NCI-H226 (cell line): Measurements from ENCODE around the gene CHST15.
"Not testable (repeated sequence)": the region's sequence is repeated elsewhere in the genome, so short reads cannot be mapped to it uniquely, and the experiment has no call there.

Experiments used
- DNase-seq: peaks from one replicate; pipeline ENCODE4 v3.0.0-alpha.2; 2015

CHST15 gene

DNA sequence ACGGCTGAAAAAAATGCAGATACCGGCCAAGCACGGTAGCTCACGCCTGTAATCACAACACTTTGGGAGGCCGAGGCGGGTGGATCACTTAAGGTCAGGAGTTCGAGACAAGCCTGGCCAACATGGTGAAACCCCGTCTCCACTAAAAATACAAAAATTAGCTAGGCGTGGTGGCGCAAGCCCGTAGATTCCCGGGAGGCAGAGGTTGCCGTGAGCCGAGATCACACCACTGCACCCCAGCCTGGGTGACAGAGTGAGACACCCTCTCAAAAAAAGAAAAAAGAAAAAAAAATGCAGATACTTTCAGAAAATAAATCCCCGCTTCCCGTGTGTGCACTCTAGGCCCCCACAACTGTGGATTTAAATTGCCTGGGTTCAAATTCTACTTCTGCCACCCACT, 2.4 kb upstream of the CHST15 start:
- DNase-seq = not testable (repeated sequence)

DNA sequence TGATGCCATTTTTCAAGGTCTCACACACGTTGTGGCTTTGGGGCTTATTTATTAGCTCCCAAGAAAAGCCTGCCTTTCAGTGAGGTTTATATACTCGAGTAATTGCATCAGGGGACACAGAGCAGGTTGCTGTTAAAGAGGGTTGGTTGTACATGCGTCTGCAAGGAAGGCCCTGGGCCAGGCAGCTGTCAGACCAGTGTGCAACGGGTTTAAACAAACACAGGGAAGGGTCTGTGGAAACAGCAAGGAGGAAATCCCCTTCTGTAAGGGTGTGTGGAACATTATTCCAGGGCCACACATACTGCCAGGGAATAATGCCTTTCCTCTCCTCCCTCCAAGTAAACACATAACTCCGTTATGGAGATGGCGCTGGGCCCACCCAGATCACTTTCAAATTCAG, 1.7 kb upstream of the CHST15 start:
- DNase-seq = no peak

GRCh38 chr10:124094419-124094785, 1.0 kb upstream of the CHST15 start:
- no peak for DNase-seq

DNA sequence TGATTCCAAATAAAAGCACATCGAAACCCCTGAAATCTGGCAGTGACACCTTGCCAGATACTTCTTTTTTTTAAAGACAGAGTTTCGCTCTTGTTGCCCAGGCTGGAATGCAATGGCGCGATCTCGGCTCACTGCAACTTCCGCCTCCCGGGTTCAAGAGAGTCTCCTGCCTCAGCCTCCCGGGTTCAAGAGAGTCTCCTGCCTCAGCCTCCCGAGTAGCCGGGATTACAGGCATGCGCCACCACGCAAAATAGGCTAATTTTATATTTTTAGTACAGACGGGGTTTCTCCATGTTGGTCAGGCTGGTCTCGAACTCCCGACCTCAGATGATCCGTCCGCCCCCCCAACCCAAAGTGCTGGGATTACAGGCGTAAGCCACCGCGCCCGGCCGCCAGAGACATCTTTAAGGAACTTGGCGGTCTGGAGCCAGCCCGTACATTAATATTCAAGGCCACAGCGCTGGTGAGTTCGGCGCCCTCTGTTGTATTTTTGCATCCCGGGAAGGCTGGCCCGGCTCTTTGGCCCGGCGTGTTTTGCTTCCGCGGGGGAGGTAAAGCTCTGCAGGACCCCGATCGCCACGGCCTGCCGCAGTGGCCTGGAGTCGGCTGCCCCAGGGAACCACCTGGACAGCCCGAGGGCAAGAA, 498 bp upstream of the CHST15 start:
- DNase-seq = not testable (repeated sequence)

DNA sequence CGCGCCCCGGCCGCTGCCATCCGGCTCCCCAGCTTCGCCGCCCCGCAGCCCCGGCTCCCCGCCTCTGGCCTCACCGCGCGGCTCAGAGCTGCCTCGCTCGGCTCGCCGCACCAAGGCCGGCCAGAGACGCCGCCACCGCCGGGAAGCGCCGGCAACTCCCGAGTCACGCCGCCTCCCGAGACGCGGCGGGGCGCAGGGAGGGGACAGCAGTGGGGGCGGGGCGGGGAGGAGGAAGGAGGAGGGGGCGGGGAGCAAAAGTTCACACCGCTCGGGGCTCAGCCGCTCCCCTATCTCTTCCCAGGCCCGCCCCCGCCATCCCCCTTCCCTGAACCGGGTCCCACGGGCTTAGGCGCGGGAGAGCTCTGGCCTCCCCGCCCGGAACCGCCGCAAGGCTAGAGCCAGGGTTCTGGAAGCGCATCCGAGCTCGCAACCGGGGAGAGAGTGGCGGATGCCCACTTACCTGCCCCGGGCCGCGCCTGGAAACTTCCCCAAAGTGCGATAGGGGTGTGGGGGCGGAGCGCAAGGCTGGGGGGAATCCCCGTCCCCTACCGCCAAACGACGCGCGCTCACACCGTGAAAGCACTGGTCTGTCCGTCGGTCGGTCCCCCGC, 1.0 kb downstream of the CHST15 start:
- DNase-seq = peak; percentile 3

DNA sequence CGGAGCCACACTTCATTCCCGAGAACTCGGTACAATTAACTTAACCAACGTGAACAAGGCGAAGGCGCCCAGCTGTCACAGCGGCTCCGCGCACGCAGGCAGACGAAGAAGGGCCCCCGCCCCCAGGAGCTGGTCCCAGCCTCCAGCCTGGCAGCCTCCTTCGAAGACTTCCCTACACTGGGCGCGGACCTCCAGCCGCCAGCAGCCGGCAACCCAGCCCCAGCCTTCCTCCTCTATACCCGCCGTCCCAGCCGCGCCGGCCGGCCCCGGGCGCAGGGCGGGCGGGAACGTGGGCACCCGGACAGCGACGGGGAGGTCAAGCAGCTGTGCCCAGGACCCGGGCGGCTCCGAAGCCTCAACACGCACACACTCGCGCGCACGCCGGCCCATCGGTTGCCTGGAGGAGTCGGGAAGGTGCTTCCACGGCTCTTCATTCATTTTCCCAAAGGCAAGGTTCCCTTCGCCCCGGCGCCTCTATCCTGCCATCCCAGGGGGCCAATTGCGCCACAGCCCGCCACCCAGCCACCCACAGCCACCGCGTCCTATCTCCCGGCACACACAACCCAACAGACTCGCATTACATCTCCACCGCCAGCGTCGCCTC, 1.6 kb downstream of the CHST15 start:
- DNase-seq = no peak

- no peak for DNase-seq
Measured at GRCh38 chr10:124090601-124091209, 2.7 kb downstream of the CHST15 start.

- no peak for DNase-seq
Measured at GRCh38 chr10:124089859-124090258, 3.5 kb downstream of the CHST15 start.

DNA sequence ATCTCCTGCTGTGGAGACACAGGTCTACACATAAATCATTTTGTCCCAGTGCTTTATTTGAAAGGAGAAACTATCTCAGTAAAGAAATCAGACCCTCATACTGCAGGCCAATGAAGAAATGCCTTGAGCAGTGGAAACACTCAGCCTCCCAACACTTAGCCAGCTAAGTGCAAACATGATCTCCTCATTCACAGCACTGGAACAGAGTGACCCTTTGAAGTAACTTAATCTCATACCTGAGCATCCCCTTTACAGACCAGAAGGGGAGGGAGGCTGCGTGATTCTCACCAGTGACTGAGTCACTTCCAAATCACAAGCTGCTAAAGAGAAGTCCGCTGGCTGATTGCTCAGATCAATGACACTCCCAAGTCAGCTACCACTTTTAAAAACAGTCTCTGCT, 4.5 kb downstream of the CHST15 start:
- no peak for DNase-seq

DNA sequence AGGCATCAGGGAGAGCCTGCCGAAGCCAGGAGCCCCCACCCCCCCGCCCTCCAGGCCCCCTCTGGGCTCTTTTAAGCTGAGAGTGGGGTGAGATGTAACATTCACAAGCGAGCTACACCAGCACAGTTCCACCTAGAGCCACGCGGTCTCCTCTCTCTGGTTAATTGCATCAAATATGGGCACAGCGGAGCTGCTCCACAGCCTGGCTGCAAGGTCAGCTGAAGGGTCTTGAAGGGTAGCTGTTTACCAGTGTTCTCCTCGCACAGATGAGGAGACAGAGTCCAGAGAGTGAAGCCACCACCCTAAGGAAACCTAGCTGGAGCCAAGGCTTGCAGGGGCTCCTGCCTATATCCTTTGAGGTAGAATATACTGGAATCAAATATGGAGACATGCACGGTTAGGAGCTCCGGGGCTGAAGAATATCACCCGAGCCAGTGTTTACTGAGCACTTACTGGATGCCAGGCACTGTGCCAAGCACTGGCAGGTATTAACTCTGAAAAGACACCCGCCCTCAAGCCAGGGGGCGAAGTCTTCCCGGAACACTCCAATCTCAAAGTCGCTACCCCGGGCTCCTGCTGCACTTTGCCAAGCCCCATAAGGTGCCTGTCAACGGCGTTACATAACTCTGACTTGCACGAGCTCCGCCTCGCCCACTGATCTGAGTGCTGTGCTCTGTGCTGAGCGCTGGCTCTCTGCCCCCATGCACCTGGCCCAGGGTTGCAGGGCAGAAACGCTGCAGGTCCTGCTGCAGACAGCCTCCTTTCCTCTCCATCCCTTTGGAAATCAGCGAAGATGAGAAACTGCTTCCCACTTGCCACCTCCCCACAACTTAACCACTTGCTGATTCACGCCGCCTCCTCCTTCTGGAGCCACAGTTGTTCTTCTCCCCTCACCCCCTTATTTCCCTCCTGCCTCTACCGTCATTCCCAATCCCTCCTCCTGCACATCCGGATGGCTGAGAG, 5.4 kb downstream of the CHST15 start:
- no peak for DNase-seq

GRCh38 chr10:124086787-124087671, 6.4 kb downstream of the CHST15 start:
- no peak for DNase-seq

DNA sequence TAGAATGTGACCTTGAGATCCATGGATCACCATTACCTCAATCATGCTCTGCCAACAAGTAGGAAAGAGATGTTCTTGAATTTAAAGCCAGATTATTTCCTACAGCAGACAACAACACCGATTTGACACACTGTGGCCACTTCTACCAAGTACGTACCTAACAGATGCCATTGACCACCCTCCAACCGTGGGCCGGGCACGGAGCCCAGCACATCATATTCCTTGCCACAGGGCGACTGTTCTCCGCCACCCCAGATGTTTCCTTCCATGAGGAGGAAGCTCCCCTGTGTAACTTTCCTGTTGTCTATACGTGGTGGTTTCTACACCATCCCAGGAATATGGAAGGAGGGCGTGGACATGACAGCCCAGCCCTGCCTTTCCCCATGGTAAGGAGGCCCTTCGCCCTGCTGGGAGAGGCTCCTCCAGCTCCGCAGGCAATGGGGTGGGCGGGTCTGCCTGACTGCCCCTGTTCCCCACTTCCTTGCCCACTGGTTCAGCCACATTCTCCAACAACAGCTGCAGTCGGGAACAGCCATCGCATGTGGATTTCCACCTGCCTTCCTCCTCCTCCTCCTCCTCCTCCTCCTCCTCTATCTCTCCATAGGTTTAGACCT, 7.2 kb downstream of the CHST15 start:
- no peak for DNase-seq

DNA sequence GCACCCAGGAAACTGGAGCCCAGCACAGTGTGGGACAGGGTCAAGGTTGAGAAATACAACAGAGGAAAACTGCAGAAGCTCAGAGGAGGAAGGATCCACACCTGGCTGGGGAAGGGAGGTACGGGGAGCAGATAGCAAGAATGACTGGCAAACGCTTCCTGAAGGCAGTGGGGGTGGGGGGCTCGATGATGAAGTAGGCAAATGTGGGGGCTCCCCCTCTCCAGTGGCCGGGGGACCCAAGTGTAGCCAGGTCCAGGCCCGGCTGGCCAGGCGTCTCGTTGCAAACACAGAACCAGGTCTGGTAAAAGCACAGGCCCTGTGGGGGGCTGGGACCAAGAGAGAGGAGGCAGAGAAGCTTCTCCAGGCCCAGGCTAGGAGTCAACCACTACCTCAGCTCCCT, 7.7 kb downstream of the CHST15 start:
- DNase-seq = no peak

GRCh38 chr10:124084708-124085107, 8.7 kb downstream of the CHST15 start:
- no peak for DNase-seq

- DNase-seq = no peak
Measured at GRCh38 chr10:124083740-124084397, 9.5 kb downstream of the CHST15 start.

- no peak for DNase-seq
Measured at GRCh38 chr10:124083047-124083739, 10.2 kb downstream of the CHST15 start.

- DNase-seq = no peak
Measured at GRCh38 chr10:124082555-124082954, 10.8 kb downstream of the CHST15 start.

GRCh38 chr10:124081547-124082140, 11.8 kb downstream of the CHST15 start:
- DNase-seq = no peak

DNA sequence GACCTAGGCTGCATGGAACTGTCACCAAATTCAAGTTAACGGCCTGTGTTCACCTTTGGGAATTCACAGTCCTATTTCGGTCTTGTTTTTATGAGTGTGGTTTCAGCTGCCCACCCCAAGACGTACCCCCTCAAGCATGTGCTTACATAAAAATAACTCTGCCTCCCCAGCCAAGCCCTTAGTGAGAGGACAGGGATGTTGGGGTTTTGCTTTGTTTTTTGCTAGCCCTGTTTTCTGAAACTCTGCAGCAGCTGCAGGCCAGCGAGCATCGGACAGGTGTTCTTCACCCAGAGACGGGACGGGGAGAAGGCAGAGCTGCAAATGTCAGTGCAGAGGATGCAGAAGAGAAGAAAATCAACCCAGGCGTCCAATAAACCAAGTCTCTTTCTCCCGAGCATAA, 13.5 kb downstream of the CHST15 start:
- DNase-seq = no peak

- no peak for DNase-seq
Measured at GRCh38 chr10:124078714-124079113, 14.7 kb downstream of the CHST15 start.
